ENCODE data around the gene MRPS11. TPM values are rescaled to one million over a fixed set of nuclear protein-coding genes. Genes with fewer than 3 reads are reported as not detected.
A peak's percentile ranks its signal among the peaks of the same experiment; 100 is the strongest.

Gene MRPS11
- total and polyA plus RNA-seq, 9 donors: 8.3 to 32.4 (median 21.7) TPM

- WGBS, 3 donors: 31 to 43% (median 36%) methylated on average over 8 of the region's 8 CpGs
- peak; percentile 25 to 60 (median 33) for TF ChIP-seq CTCF (IDR thresholded peaks at IDR 0.05)
- no peak for TF ChIP-seq POLR2A (IDR thresholded peaks at IDR 0.05)
- TF ChIP-seq EP300 (IDR thresholded peaks at IDR 0.05): no peak
- intact Hi-C loops (cut with DNase I): loop anchor here in 1 of 4 donors (10.0 kb wide), 1 partner anchor 358 kb away; no protein-coding TSS in a partner anchor
- Histone ChIP-seq H3K27ac (peak overlapping the region in 1 of 2 donors; percentile 12), H3K36me3 (no peaks in the 10 kb centered on the region), H3K4me1 (ENCODE audit: insufficient read depth) (no peaks in the 10 kb centered on the region), H3K9me3 (no peaks in the 10 kb centered on the region), H3K27me3 (no peaks in the 10 kb centered on the region), H3K4me3 (no peak overlapping the region)
- DNase-seq: peak; percentile 35 to 48 (median 41)
Measured at GRCh38 chr15:88476635-88477060, 9.1 kb downstream of the MRPS11 start.

GRCh38 chr15:88477126-88477525 lies 9.6 kb downstream of the MRPS11 start:
- WGBS, 3 donors: 87 to 92% (median 88%) methylated on average over 7 of the region's 7 CpGs
- H3K36me3 ChIP-seq: no peaks in the 10 kb centered on the region
- no peak overlapping the region for H3K4me3 ChIP-seq
- intact Hi-C loops (cut with DNase I): loop anchor here in 1 of 4 donors (10.0 kb wide), 1 partner anchor 358 kb away; no protein-coding TSS in a partner anchor
- H3K27ac ChIP-seq: peak overlapping the region in 1 of 2 donors; percentile 12
- H3K4me1 ChIP-seq (ENCODE audit: insufficient read depth): no peaks in the 10 kb centered on the region
- TF ChIP-seq EP300 (IDR thresholded peaks at IDR 0.05) (no peak), CTCF (IDR thresholded peaks at IDR 0.05) (no peak), POLR2A (IDR thresholded peaks at IDR 0.05) (no peak)
- H3K9me3 ChIP-seq: no peaks in the 10 kb centered on the region
- no peaks in the 10 kb centered on the region for H3K27me3 ChIP-seq
- DNase-seq: no peak

GRCh38 chr15:88477904-88478303 lies 10.4 kb downstream of the MRPS11 start:
- Histone ChIP-seq H3K9me3 (no peaks in the 10 kb centered on the region), H3K27me3 (no peaks in the 10 kb centered on the region), H3K27ac (no peak overlapping the region), H3K4me3 (no peak overlapping the region), H3K4me1 (ENCODE audit: insufficient read depth) (no peaks in the 10 kb centered on the region), H3K36me3 (no peaks in the 10 kb centered on the region)
- TF ChIP-seq POLR2A (IDR thresholded peaks at IDR 0.05) (no peak), CTCF (IDR thresholded peaks at IDR 0.05) (no peak), EP300 (IDR thresholded peaks at IDR 0.05) (no peak)
- 79 to 85% (median 79%) methylated on average over 5 of the region's 5 CpGs for WGBS, 3 donors
- intact Hi-C loops (cut with DNase I): loop anchor here in 1 of 4 donors (10.0 kb wide), 1 partner anchor 357 kb away; no protein-coding TSS in a partner anchor
- no peak for DNase-seq

GRCh38 chr15:88479169-88479568 lies 11.7 kb downstream of the MRPS11 start:
- 73 to 83% (median 79%) methylated on average over 3 of the region's 3 CpGs for WGBS, 3 donors
- intact Hi-C loops (cut with DNase I): loop anchor here in 1 of 4 donors (10.0 kb wide), 1 partner anchor 356 kb away; no protein-coding TSS in a partner anchor
- Histone ChIP-seq H3K4me3 (no peak overlapping the region), H3K9me3 (no peaks in the 10 kb centered on the region), H3K27ac (no peak overlapping the region), H3K27me3 (no peaks in the 10 kb centered on the region), H3K36me3 (no peaks in the 10 kb centered on the region), H3K4me1 (ENCODE audit: insufficient read depth) (no peaks in the 10 kb centered on the region)
- no peak for TF ChIP-seq POLR2A (IDR thresholded peaks at IDR 0.05)
- TF ChIP-seq CTCF (IDR thresholded peaks at IDR 0.05): no peak
- no peak for TF ChIP-seq EP300 (IDR thresholded peaks at IDR 0.05)
- no peak for DNase-seq

All from ovary (tissue), 9 donors.